Activated CD8-positive, alpha-beta memory T cell treated with anti-CD3 and anti-CD28 coated beads, Interleukin-2, amount 50 U/mL, for 24 hours (primary cell): Measurements from ENCODE around the gene CHST7.

Experiments
- DNase-seq: peaks from one replicate; pipeline ENCODE4 v3.0.0-alpha.2; 2020; ENCODE audit errors: extremely low read depth

CHST7 gene

DNA sequence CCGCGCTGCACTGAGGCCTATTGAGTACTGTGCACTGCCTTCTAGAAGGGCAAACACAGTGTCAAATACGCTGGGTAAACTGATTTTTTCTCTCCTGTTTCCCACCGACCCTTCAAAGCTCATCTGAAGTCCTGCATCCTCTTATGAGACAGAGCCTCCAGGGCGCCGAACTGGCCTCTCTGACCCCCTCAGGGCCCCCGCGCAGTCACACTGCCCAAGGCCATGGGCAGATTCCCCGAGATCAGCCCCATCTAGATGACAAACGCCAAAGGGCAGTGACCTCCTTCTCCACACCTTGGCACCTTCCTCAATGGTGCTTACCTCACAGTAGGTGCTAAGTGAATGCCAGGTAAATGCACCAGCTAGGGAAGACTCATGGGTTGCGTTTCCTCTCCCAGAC is 34.4 kb downstream of the CHST7 start:
- no peak for DNase-seq

- DNase-seq = no peak
Observed at GRCh38 chrX:46610070-46610658, 36.6 kb downstream of the CHST7 start.

GRCh38 chrX:46611658-46612362 is 38.2 kb downstream of the CHST7 start:
- no peak for DNase-seq

- no peak for DNase-seq
Observed at GRCh38 chrX:46617906-46618305, 44.3 kb downstream of the CHST7 start.

GRCh38 chrX:46618947-46619346 is 45.4 kb downstream of the CHST7 start:
- no peak for DNase-seq

- no peak for DNase-seq
Observed at GRCh38 chrX:46620505-46620904, 46.9 kb downstream of the CHST7 start.

- DNase-seq = no peak
Observed at GRCh38 chrX:46621572-46621971, 48.0 kb downstream of the CHST7 start.

DNA sequence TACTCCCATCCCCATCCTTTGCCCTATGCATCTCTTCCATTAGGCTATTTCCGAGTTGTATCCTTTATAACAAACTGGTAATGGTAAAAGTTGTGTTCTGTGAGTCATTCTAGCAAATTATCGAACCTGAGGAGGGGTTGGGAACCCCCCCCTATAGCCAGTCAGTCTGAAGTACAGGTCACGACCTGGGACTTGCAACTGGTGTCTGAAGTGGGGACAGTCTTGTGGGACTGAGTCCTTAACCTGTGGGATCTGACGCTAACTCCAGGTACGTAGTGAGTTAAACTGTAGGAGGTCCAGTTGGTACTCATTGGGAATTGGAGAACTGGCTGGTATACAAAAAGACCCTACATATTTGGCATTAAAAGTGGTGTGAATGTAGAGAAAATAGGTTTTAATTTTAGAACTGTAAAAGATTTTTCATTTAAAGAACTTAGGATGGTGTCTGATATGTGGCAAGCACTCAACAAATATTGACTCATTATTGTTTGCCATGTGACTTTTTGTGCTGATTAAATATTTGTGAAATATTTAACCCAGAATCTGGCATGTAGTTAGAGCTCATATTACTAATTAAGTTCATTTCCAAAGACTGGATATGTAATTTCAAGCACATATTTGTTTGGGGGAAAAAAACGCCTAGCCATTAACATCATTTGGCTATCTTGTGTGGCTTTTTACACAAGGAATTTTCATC is 50.7 kb downstream of the CHST7 start:
- no peak for DNase-seq

DNA sequence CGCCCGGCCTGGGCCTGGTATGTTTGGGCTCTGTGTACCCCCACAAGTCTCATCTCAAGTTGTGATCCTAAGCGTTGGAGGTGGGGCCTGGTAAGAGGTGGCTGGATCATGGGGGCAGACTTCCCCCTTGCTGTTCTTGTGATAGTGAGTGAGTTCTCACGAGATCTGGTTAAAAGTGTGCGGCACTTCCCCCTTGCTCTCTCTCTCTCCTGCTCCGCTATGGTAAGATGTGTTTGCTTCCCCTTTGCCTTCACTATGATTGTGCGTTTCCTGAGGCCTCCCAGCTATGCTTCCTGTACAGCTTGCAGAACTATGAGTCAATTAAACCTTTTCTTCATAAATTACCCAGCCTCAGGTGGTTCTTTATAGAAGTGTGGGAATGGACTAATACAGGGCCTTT is 53.0 kb downstream of the CHST7 start:
- no peak for DNase-seq

DNA sequence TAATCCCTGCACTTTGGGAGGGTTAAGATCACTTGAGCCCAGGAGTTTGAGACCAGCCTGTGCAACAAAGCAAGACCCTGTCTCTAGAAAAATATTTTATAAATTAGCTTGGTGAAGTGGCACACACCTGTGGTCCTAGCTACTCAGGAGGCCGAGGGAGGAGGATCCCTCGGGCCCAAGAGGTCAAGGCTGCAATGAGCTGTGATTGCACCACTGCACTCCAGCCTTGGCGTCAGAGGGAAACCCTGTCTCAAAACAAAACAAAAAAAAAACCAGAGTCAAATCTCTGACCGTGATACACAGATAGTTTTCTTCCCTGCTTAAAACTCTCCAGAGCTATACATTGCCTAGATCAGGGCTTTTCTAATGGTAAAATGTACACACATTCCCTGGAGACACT is 53.5 kb downstream of the CHST7 start:
- DNase-seq = no peak

- no peak for DNase-seq
Observed at GRCh38 chrX:46627711-46628419, 54.3 kb downstream of the CHST7 start.

DNA sequence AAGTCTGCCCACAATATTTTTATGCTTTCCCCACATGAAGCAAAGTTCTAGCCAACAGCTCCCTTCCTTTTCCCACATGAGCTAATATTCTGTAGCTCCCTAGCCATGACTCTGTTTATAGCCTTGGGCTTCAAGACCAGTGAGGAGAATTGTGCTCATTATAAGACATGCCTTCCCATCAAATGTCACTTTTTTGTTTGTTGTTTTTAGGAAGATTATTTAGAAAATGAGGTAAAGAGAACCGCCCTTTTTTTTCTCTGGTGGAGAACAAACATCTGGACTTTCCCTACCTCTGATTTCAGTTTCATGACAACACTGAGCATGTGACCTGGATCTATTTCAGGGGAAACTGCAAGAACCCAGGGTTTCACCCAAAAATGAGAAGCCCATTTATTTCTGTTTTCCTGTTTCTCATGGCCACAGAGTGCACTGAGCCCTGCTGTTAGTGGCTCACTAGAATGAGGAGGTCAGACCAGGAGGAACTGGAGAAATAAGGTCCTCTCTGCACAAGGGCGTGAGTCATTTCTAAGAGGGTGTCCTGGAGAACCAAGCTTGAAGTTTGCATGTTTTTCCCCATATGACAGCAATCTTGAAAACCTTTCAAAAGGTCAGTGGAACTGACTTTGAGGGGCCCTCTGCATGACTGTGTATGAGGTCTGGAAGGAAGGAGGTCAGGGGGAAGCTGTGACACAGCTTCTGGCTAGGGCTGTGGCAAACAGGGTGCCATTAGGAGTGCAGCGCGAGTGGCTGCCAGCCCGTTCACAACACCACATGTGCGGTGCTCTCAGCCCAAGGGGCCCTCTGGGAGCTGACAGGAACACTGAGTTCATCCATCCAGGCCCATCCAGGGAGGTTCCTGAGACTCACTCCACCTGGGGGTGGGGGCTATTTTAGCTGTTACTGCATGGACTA is 55.2 kb downstream of the CHST7 start:
- no peak for DNase-seq

GRCh38 chrX:46630141-46630540 is 56.6 kb downstream of the CHST7 start:
- DNase-seq = no peak

GRCh38 chrX:46634577-46634976 is 61.0 kb downstream of the CHST7 start:
- DNase-seq = no peak

DNA sequence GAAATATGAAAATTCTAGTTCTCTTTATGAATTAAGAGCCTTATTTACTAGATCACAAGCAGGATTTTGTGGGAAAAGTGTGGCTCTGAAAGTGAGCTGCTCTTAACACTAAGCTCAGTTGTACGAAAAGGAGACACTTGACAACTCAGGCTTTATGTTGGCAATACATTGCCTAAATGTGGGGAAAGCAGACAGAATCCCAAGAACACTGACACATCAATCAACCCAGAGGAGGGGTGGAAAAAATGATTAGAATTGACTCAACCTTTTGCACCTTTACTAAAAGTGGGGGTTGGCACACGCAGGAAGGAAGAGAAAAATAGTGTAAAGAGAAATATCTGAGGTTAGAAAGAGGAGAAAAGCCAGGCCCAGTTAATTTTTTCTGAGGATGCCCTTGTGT is 61.6 kb downstream of the CHST7 start:
- DNase-seq = no peak

DNA sequence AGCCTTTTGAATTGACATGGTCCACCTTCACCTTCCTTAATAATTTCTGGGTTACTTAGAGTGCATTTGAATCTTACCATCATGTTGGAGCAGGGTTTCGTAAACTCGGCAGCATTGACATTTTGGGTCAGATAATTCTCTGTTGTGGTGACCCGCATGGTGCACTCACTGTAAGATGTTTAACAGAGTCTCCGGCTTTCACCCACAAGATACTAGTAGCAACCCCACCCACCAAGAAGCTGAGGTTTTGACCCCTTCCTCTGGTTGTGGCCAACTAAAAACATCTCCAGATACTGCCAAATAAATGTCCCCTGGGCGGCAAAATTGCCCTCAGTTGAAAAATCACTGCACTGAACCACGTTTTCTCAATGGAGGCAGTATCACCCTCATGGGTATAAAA is 62.7 kb downstream of the CHST7 start:
- DNase-seq = no peak

GRCh38 chrX:46637938-46638337 is 64.4 kb downstream of the CHST7 start:
- DNase-seq = no peak

DNA sequence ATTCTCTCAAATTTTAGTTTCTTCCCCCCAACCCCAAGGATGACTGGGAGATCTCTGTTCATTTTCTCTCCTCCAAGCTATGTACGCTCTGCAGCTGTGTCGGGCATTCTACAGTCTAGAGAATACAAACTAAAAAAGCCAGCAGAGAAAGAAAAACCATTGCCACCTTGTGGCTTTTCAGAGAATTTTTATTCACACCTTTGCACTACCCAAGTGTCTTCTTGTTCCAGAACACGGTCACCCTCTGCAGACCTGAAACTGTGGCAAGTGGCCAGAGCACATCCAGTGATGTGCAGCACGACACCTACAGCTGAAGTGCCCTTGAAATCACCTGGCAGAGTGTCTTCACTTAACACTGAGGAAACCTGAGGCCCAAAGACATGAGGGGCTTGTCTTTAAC is 68.6 kb downstream of the CHST7 start:
- no peak for DNase-seq

GRCh38 chrX:46643636-46644035 is 70.1 kb downstream of the CHST7 start:
- no peak for DNase-seq

DNA sequence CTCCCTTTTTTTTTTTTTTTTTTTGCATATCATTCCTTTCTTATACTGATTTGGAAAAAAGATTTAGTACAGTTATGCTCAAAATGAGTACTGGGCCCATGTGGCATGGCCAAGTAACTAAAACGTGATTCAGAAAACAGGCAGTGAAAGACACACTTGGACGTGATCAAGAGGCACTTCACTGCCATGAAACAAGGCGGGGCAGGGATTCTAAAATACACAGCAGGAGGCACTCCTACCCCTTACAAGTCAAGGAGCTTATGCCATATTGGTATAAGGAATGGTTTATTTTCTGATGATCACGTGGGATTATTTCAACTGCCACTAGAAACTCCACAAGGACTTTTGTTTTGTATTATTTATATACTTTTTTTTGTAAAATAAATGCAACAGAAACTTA is 72.0 kb downstream of the CHST7 start:
- DNase-seq = no peak

- no peak for DNase-seq
Observed at GRCh38 chrX:46647251-46647650, 73.7 kb downstream of the CHST7 start.
